ENCODE data around the gene KCNG2. TPM values are rescaled to one million over a fixed set of nuclear protein-coding genes. Genes with fewer than 3 reads are reported as not detected.
A peak's percentile ranks its signal among the peaks of the same experiment; 100 is the strongest.
"Not testable (repeated sequence)": the region's sequence is repeated elsewhere in the genome, so short reads cannot be mapped to it uniquely, and the experiment has no call there.

KCNG2 gene
- total RNA-seq, 1 donor from 2014 or later, result not detected

GRCh38 chr18:79862562-79862961 lies 64.8 kb downstream of the KCNG2 start:
- H4K20me1 ChIP-seq (ENCODE audit: low read depth), result no peaks in the 10 kb centered on the region
- no peaks in the 10 kb centered on the region for H3K36me3 ChIP-seq
- DNase-seq (ENCODE audit: low spot score), result no peak
- Mint-ChIP-seq H3K27ac (no peak overlapping the region), H3K4me3 (no peak overlapping the region), H3K36me3 (no peaks in the 10 kb centered on the region), H3K27me3 (ENCODE audit: insufficient read depth, low read depth) (peaks cover 2% of the 10 kb centered on the region), H3K4me1 (peaks cover 1% of the 10 kb centered on the region), H3K9me3 (peaks cover 18% of the 10 kb centered on the region)
- no peak overlapping the region for H3K9ac ChIP-seq
- H3K4me3 ChIP-seq, result no peak overlapping the region
- H3K27ac ChIP-seq, result no peak overlapping the region
- no peaks in the 10 kb centered on the region for H3K79me2 ChIP-seq (ENCODE audit: low read depth)
- H3K4me2 ChIP-seq, result no peak overlapping the region
- peak overlapping the region; percentile 10 for H2AFZ ChIP-seq (replicated peaks)
- H3F3A ChIP-seq (ENCODE audit: low read depth), result peaks cover 2% of the 10 kb centered on the region
- no peak for TF ChIP-seq CTCF (IDR thresholded peaks at IDR 0.05)
- no peak for TF ChIP-seq EZH2phosphoT487 (IDR thresholded peaks at IDR 0.05)
- no peak for TF ChIP-seq EZH2 (IDR thresholded peaks at IDR 0.05)
- H3K4me1 ChIP-seq, result no peaks in the 10 kb centered on the region
- H3K27me3 ChIP-seq, result peaks cover 48% of the 10 kb centered on the region
- no peaks in the 10 kb centered on the region for H3K9me3 ChIP-seq (ENCODE audit: low read depth)

- Histone ChIP-seq H3K4me1 (no peaks in the 10 kb centered on the region), H4K20me1 (ENCODE audit: low read depth) (no peaks in the 10 kb centered on the region), H3K4me2 (no peak overlapping the region), H3K9ac (no peak overlapping the region), H3K27ac (no peak overlapping the region), H3K4me3 (no peak overlapping the region), H3K79me2 (ENCODE audit: low read depth) (no peaks in the 10 kb centered on the region), H3F3A (ENCODE audit: low read depth) (no peaks in the 10 kb centered on the region), H2AFZ (replicated peaks) (no peak overlapping the region), H3K36me3 (no peaks in the 10 kb centered on the region), H3K27me3 (peaks cover 43% of the 10 kb centered on the region), H3K9me3 (ENCODE audit: low read depth) (no peaks in the 10 kb centered on the region)
- Mint-ChIP-seq H3K4me1 (no peaks in the 10 kb centered on the region), H3K27ac (no peak overlapping the region), H3K9me3 (peaks cover 18% of the 10 kb centered on the region), H3K27me3 (ENCODE audit: insufficient read depth, low read depth) (peaks cover 2% of the 10 kb centered on the region), H3K4me3 (no peak overlapping the region), H3K36me3 (no peaks in the 10 kb centered on the region)
- no peak for DNase-seq (ENCODE audit: low spot score)
- TF ChIP-seq CTCF (IDR thresholded peaks at IDR 0.05), result no peak
- TF ChIP-seq EZH2phosphoT487 (IDR thresholded peaks at IDR 0.05), result no peak
Observed at GRCh38 chr18:79863161-79864005, 65.6 kb downstream of the KCNG2 start.

GRCh38 chr18:79864006-79864725 lies 66.4 kb downstream of the KCNG2 start:
- Histone ChIP-seq H3K4me2 (no peak overlapping the region), H4K20me1 (ENCODE audit: low read depth) (no peaks in the 10 kb centered on the region), H3K27me3 (peaks cover 35% of the 10 kb centered on the region), H3K27ac (no peak overlapping the region), H3K36me3 (no peaks in the 10 kb centered on the region), H3K79me2 (ENCODE audit: low read depth) (no peaks in the 10 kb centered on the region), H2AFZ (replicated peaks) (no peak overlapping the region), H3K9me3 (ENCODE audit: low read depth) (no peaks in the 10 kb centered on the region), H3K4me3 (no peak overlapping the region), H3K9ac (no peak overlapping the region), H3K4me1 (no peaks in the 10 kb centered on the region), H3F3A (ENCODE audit: low read depth) (no peaks in the 10 kb centered on the region)
- no peak overlapping the region for H3K4me3 Mint-ChIP-seq
- H3K4me1 Mint-ChIP-seq, result no peaks in the 10 kb centered on the region
- no peak for TF ChIP-seq EZH2phosphoT487 (IDR thresholded peaks at IDR 0.05)
- no peak for TF ChIP-seq EZH2 (IDR thresholded peaks at IDR 0.05)
- TF ChIP-seq CTCF (IDR thresholded peaks at IDR 0.05), result no peak
- no peak overlapping the region for H3K27ac Mint-ChIP-seq
- DNase-seq (ENCODE audit: low spot score), result no peak
- no peaks in the 10 kb centered on the region for H3K36me3 Mint-ChIP-seq
- H3K9me3 Mint-ChIP-seq, result peaks cover 18% of the 10 kb centered on the region
- H3K27me3 Mint-ChIP-seq (ENCODE audit: insufficient read depth, low read depth), result peaks cover 2% of the 10 kb centered on the region

- H3K4me3 Mint-ChIP-seq; DNase-seq (ENCODE audit: low spot score); H3K36me3 Mint-ChIP-seq; H3K9ac ChIP-seq; H3K9me3 ChIP-seq (ENCODE audit: low read depth); H3K36me3 ChIP-seq; H4K20me1 ChIP-seq (ENCODE audit: low read depth); H3K27me3 Mint-ChIP-seq (ENCODE audit: insufficient read depth, low read depth); H3K4me3 ChIP-seq; H3F3A ChIP-seq (ENCODE audit: low read depth); H3K4me1 ChIP-seq; H3K4me2 ChIP-seq; H3K79me2 ChIP-seq (ENCODE audit: low read depth); H2AFZ ChIP-seq (replicated peaks); H3K27ac ChIP-seq; H3K27ac Mint-ChIP-seq; H3K4me1 Mint-ChIP-seq: not testable (repeated sequence)
- peaks cover 18% of the 10 kb centered on the region for H3K9me3 Mint-ChIP-seq
- H3K27me3 ChIP-seq, result peaks cover 27% of the 10 kb centered on the region
Observed at GRCh38 chr18:79864955-79865354, 67.2 kb downstream of the KCNG2 start.

- H3K4me3 Mint-ChIP-seq; H3K79me2 ChIP-seq (ENCODE audit: low read depth); H3K9me3 ChIP-seq (ENCODE audit: low read depth); DNase-seq (ENCODE audit: low spot score); H3K27ac Mint-ChIP-seq; H3K27me3 Mint-ChIP-seq (ENCODE audit: insufficient read depth, low read depth); H3K9ac ChIP-seq; H3K27ac ChIP-seq; H3K36me3 ChIP-seq; H2AFZ ChIP-seq (replicated peaks); H3K4me1 ChIP-seq; H3K4me1 Mint-ChIP-seq; H3F3A ChIP-seq (ENCODE audit: low read depth); H3K4me2 ChIP-seq; H3K4me3 ChIP-seq; H3K36me3 Mint-ChIP-seq; H4K20me1 ChIP-seq (ENCODE audit: low read depth): not testable (repeated sequence)
- peaks cover 13% of the 10 kb centered on the region for H3K9me3 Mint-ChIP-seq
- peaks cover 17% of the 10 kb centered on the region for H3K27me3 ChIP-seq
Observed at GRCh38 chr18:79865951-79866350, 68.2 kb downstream of the KCNG2 start.

Measured in neural progenitor cell (in vitro differentiated cells).